H1 (cell line): ENCODE data around the gene FGF14. TPM values are rescaled to one million over a fixed set of nuclear protein-coding genes. Genes with fewer than 3 reads are reported as not detected.

Experiments used
- CTCF ChIA-PET: fragments of 300-600 bp; sonication (Branson Sonifier 250); formaldehyde crosslinking; loops from one replicate; lab custom pipeline; 2021; ENCODE audit not compliant: partially characterized antibody; lab: Charles Lee
- POLR2A ChIA-PET: fragments of 300-600 bp; sonication (Branson Sonifier 250); formaldehyde crosslinking; loops from one replicate; lab custom pipeline; 2021; ENCODE audit warnings: inconsistent platforms; ENCODE audit not compliant: partially characterized antibody; lab: Charles Lee
- DNase-seq, 2 experiments: peaks; one replicate each; pipeline versions ENCODE4 v3.0.0 to v3.0.0-alpha.2; 2010 to 2022; ENCODE audit warnings: low spot score in 2 of 2, low read depth in 1 of 2, mixed read lengths in 1 of 2
- FAIRE-seq: peaks from 2 replicates; lab custom pipeline; 2011; peaks lifted over from hg19 to GRCh38; lab: Jason Lieb, UNC
- H2AFZ ChIP-seq: 2 replicates; pipeline ENCODE4 v1.8.1; 2012; ENCODE audit warnings: low read length, inconsistent platforms
- H2AK5ac ChIP-seq: 2 replicates; pipeline ENCODE4 v1.6.1; 2013; ENCODE audit warnings: low read depth, low read length
- H2BK120ac ChIP-seq: replicated peaks from 2 replicates; pipeline ENCODE3; 2013; ENCODE audit warnings: low read depth, low read length, inconsistent platforms
- H2BK12ac ChIP-seq: 2 replicates; pipeline ENCODE4 v1.6.1; 2013; ENCODE audit warnings: low read depth, low read length
- H2BK15ac ChIP-seq: 2 replicates; pipeline ENCODE4 v1.6.1; 2013; ENCODE audit warnings: low read length
- H2BK20ac ChIP-seq: 2 replicates; pipeline ENCODE4 v1.6.1; 2013; ENCODE audit warnings: low read length
- H2BK5ac ChIP-seq: 2 replicates; pipeline ENCODE4 v1.6.1; 2013; ENCODE audit warnings: low read depth, low read length
- H3K14ac ChIP-seq: 2 replicates; pipeline ENCODE4 v1.6.1; 2013; ENCODE audit warnings: inconsistent platforms; ENCODE audit not compliant: insufficient read length
- H3K18ac ChIP-seq: 2 replicates; pipeline ENCODE4 v1.6.1; 2013; ENCODE audit warnings: low read length; ENCODE audit errors: extremely low read depth
- H3K23ac ChIP-seq: 2 replicates; pipeline ENCODE4 v1.6.1; 2013; ENCODE audit warnings: inconsistent platforms; ENCODE audit not compliant: insufficient read length
- H3K23me2 ChIP-seq: 2 replicates; pipeline ENCODE4 v1.6.1; 2013; ENCODE audit warnings: low read depth, low read length
- H3K27ac ChIP-seq: 2 replicates; pipeline ENCODE4 v1.6.1; 2011; ENCODE audit warnings: low read depth, low read length, inconsistent platforms
- H3K27me3 ChIP-seq, 4 experiments: replicated peaks in 1 of 4; 1 replicate in 1 of 4; 2 replicates in 3 of 4; pipeline versions ENCODE4 v1.6.1 to v1.8.1; 2011 to 2013; ENCODE audit warnings: low read length in 3 of 4, mild to moderate bottlenecking in 3 of 4, inconsistent platforms in 2 of 4, mixed read lengths in 2 of 4, moderate library complexity in 1 of 4; ENCODE audit not compliant: control insufficient read depth in 3 of 4, insufficient read depth in 3 of 4; ENCODE audit errors: extremely low read depth in 1 of 4
- H3K36me3 ChIP-seq, 4 experiments: 2 replicates each; pipeline versions ENCODE4 v1.6.1 to v1.8.1; 2011 to 2013; ENCODE audit warnings: mild to moderate bottlenecking in 4 of 4, low read length in 3 of 4, moderate library complexity in 2 of 4, control low read depth in 1 of 4, inconsistent platforms in 1 of 4; ENCODE audit not compliant: insufficient read depth in 4 of 4, control insufficient read depth in 2 of 4
- H3K4ac ChIP-seq: replicated peaks from 2 replicates; pipeline ENCODE3; 2013; ENCODE audit warnings: low read length, low read depth, mixed read lengths, inconsistent platforms; ENCODE audit not compliant: insufficient read length
- H3K4me1 ChIP-seq, 4 experiments: replicated peaks in 1 of 4; 1 replicate in 1 of 4; 2 replicates in 3 of 4; pipeline versions ENCODE4 v1.6.1 to v1.8.1; 2011 to 2013; ENCODE audit warnings: low read length in 3 of 4, inconsistent platforms in 2 of 4, mixed read lengths in 1 of 4; ENCODE audit not compliant: insufficient read depth in 4 of 4, control insufficient read depth in 3 of 4
- H3K4me2 ChIP-seq, 2 experiments: 2 replicates each; pipeline versions ENCODE4 v1.6.1 to v1.8.1; 2011 to 2013; ENCODE audit warnings: low read depth in 2 of 2, low read length in 2 of 2, control low read depth in 1 of 2, inconsistent platforms in 1 of 2, mild to moderate bottlenecking in 1 of 2; ENCODE audit not compliant: insufficient read depth in 1 of 2
- H3K4me3 ChIP-seq, 4 experiments: fragments of 200-600, 300-600 bp in 1 of 4; sonication (generic), shearing (Covaris generic), sonication (Bioruptor Twin) in 1 of 4; 2 replicates each; pipeline versions ENCODE4 v1.5.1 to v1.8.1; 2011 to 2016; ENCODE audit warnings: low read length in 4 of 4, low read depth in 3 of 4, control low read depth in 2 of 4, inconsistent platforms in 2 of 4, mild to moderate bottlenecking in 2 of 4, mixed read lengths in 1 of 4, moderate library complexity in 1 of 4; ENCODE audit not compliant: insufficient read depth in 2 of 4; ENCODE audit errors: extremely low read depth in 1 of 4
- H3K56ac ChIP-seq: replicated peaks from 2 replicates; pipeline ENCODE3; 2013; ENCODE audit warnings: low read depth, mild to moderate bottlenecking, mixed read lengths, low read length, inconsistent platforms; ENCODE audit not compliant: insufficient read length
- H3K79me1 ChIP-seq: 2 replicates; pipeline ENCODE4 v1.6.1; 2013; ENCODE audit warnings: low read depth, low read length, control low read depth
- H3K79me2 ChIP-seq, 2 experiments: 2 replicates each; pipeline versions ENCODE4 v1.6.1 to v1.8.1; 2012 to 2013; ENCODE audit warnings: low read length in 2 of 2, mild to moderate bottlenecking in 2 of 2, inconsistent platforms in 1 of 2; ENCODE audit not compliant: insufficient read depth in 2 of 2, control insufficient read depth in 1 of 2
- H3K9ac ChIP-seq, 4 experiments: replicated peaks in 1 of 4; 1 replicate in 1 of 4; 2 replicates in 3 of 4; pipeline versions ENCODE4 v1.6.1 to v1.8.1; 2011 to 2013; ENCODE audit warnings: low read depth in 3 of 4, low read length in 3 of 4, control low read depth in 2 of 4, mild to moderate bottlenecking in 2 of 4, moderate library complexity in 2 of 4, inconsistent platforms in 1 of 4; ENCODE audit errors: extremely low read depth in 1 of 4
- H3K9me3 ChIP-seq, 2 experiments: 2 replicates each; pipeline versions ENCODE4 v1.6.1 to v1.8.1; 2012 to 2013; ENCODE audit warnings: mild to moderate bottlenecking in 2 of 2, moderate library complexity in 2 of 2, control low read depth in 1 of 2, inconsistent platforms in 1 of 2, low read depth in 1 of 2, low read length in 1 of 2, mixed read lengths in 1 of 2; ENCODE audit not compliant: insufficient read depth in 2 of 2
- H4K20me1 ChIP-seq, 2 experiments: replicated peaks in 1 of 2; 2 replicates each; pipeline versions ENCODE3 to v1.8.1; 2011 to 2013; ENCODE audit warnings: inconsistent platforms in 2 of 2, low read length in 2 of 2, mild to moderate bottlenecking in 1 of 2; ENCODE audit not compliant: insufficient read depth in 2 of 2, control insufficient read depth in 1 of 2
- H4K5ac ChIP-seq: 2 replicates; pipeline ENCODE4 v1.6.1; 2013; ENCODE audit warnings: low read length, low read depth, mixed read lengths, inconsistent platforms; ENCODE audit not compliant: insufficient read length
- H4K8ac ChIP-seq: 2 replicates; pipeline ENCODE4 v1.8.0; 2013; ENCODE audit warnings: mild to moderate bottlenecking, moderate library complexity, low read length, inconsistent platforms; ENCODE audit not compliant: insufficient read depth; ENCODE audit errors: extremely low read depth
- H4K91ac ChIP-seq: replicated peaks from 2 replicates; pipeline ENCODE3; 2013; ENCODE audit warnings: low read length, mixed read lengths, inconsistent platforms; ENCODE audit not compliant: insufficient read length
- CBX5 ChIP-seq: fragments of 300-800, 300-1000 bp; sonication (generic); IDR thresholded peaks from 2 replicates; pipeline ENCODE4 v1.7.1; 2016; ENCODE audit warnings: antibody characterized with exemption, low read length, low read depth
- CTBP2 ChIP-seq: IDR thresholded peaks from 2 replicates; pipeline ENCODE4 v1.7.0; 2011; ENCODE audit warnings: borderline replicate concordance, mild to moderate bottlenecking, moderate library complexity, mixed read lengths, low read length; ENCODE audit not compliant: insufficient read depth, insufficient read length
- EGR1 ChIP-seq: IDR thresholded peaks from 2 replicates; pipeline ENCODE4 v1.6.1; 2011; ENCODE audit warnings: low read depth, low read length, borderline replicate concordance
- GABPA ChIP-seq: IDR thresholded peaks from 2 replicates; pipeline ENCODE4 v1.6.1; 2011; ENCODE audit warnings: mild to moderate bottlenecking, low read length, moderate library complexity, borderline replicate concordance; ENCODE audit not compliant: insufficient read depth
- JUND ChIP-seq: IDR thresholded peaks from 2 replicates; pipeline ENCODE4 v1.6.1; 2011; ENCODE audit warnings: mild to moderate bottlenecking, improper control_type of control experiment, low read length
- KDM5A ChIP-seq: fragments of 200-600 bp; IDR thresholded peaks from 2 replicates; pipeline ENCODE4 v1.7.1; 2012; ENCODE audit warnings: mild to moderate bottlenecking, low read length, inconsistent platforms, mixed read lengths
- MAX ChIP-seq: IDR thresholded peaks from 2 replicates; pipeline ENCODE4 v1.6.1; 2012; ENCODE audit warnings: inconsistent platforms
- NRF1 ChIP-seq: IDR thresholded peaks from 2 replicates; pipeline ENCODE4 v1.6.1; 2011; ENCODE audit warnings: mild to moderate bottlenecking, low read depth, low read length, improper control_type of control experiment
- POLR2AphosphoS5 ChIP-seq: IDR thresholded peaks from 2 replicates; pipeline ENCODE4 v1.6.1; 2011; ENCODE audit warnings: low read depth, low read length
- WGBS, 2 experiments: shearing (Covaris generic) in 1 of 2; methylation state at CpG; one replicate each; pipeline versions ENCODE4 v1.1.6 to v1.1.7; 2013 to 2015; ENCODE audit warnings: low lambda C conversion rate in 2 of 2, mixed read lengths in 2 of 2, inconsistent platforms in 1 of 2, low coverage in 1 of 2, missing lambda C conversion rate in 1 of 2; ENCODE audit not compliant: insufficient replicate concordance in 2 of 2, insufficient coverage in 1 of 2, insufficient read length in 1 of 2; ENCODE audit errors: extremely low coverage in 1 of 2, missing lambda C conversion rate in 1 of 2; 5-methylcytosine and 5-hydroxymethylcytosine counted together
- polyA plus RNA-seq, 7 experiments: library from polyadenylated mRNA; depleted of rRNA in 3 of 7; stranded (reverse) in 5 of 7; unstranded in 2 of 7; fragments of >200 nt in 5 of 7; fragments of 200-250 nt in 2 of 7; gene quantifications; 1 replicate in 5 of 7; 2 replicates in 1 of 7; 4 replicates in 1 of 7; pipeline versions ENCODE4 v1.2.1 to v1.2.3, GENCODE V29; 2011 to 2013; ENCODE audit warnings: missing spikeins in 2 of 7, mixed read lengths in 2 of 7
- total RNA-seq: library from RNA; stranded (reverse); fragmentation: NEBNext Ultra II Directional; extraction: Animal tissue kit (Norgen Biotek cat#: 25700); gene quantifications from 2 replicates; pipeline ENCODE4 v1.2.1, GENCODE V29; 2021

Gene FGF14
- total and polyA plus RNA-seq, 2 of the 8 experiments (the other 6 are each of a cell fraction or from before 2014, with no cell fraction given) = 0.05 to 0.58 TPM

DNA sequence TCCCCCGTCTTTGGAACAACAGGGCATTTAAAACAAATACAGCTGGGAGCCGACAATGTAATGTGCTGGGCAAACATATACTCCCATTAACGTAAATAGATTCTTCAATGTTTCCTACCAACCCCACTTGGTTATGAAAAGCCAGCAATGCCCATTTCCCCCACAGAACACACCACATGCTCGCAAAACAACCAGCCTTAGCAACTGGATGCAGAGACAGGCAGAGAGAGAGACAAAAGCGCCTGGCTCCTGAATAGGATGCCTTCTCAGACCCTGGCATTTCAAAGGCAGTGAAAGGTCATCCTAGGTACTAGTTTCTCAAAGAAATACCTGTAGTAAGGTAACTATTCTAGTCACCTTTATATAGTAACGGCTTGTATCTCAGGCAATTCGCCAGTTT is 486.5 kb downstream of the FGF14 start:
- no peaks in the 10 kb centered on the region for H3K79me1 ChIP-seq
- peak overlapping the region in 3 of 4 experiments; percentile 45 to 68 (median 46); a peak in 5 of 8 replicates for H3K4me3 ChIP-seq
- H4K91ac ChIP-seq = no peak overlapping the region
- H3K23ac ChIP-seq = no peak overlapping the region
- no peak overlapping the region for H2AK5ac ChIP-seq
- no peak overlapping the region for H4K5ac ChIP-seq
- no peaks in the 10 kb centered on the region for H4K20me1 ChIP-seq
- H3K27ac ChIP-seq = no peak overlapping the region
- H3K79me2 ChIP-seq = no peaks in the 10 kb centered on the region
- H2BK20ac ChIP-seq = no peak overlapping the region
- H2BK12ac ChIP-seq = no peak overlapping the region
- no peak overlapping the region for H3K18ac ChIP-seq
- peaks cover 11% of the 10 kb centered on the region for H3K23me2 ChIP-seq
- H3K14ac ChIP-seq = no peak overlapping the region
- no peak overlapping the region for H3K4ac ChIP-seq
- H3K9ac ChIP-seq = no peak overlapping the region
- peak overlapping the region; percentile 67 to 90 for H3K4me2 ChIP-seq
- peaks cover 26 to 56% (median 43%) of the 10 kb centered on the region in 4 experiments for H3K27me3 ChIP-seq
- peak; percentile 24 for FAIRE-seq
- H3K4me1 ChIP-seq = peaks cover 3 to 7% (median 3%) of the 10 kb centered on the region in 4 experiments
- no peak overlapping the region for H3K56ac ChIP-seq
- H3K36me3 ChIP-seq = no peaks in the 10 kb centered on the region
- H2AFZ ChIP-seq = no peak overlapping the region
- POLR2A ChIA-PET = no interaction called here
- no peak overlapping the region for H4K8ac ChIP-seq
- no peak for DNase-seq
- no peak overlapping the region for H2BK15ac ChIP-seq
- WGBS, 2 experiments = 22% methylated on average over 7 of the region's 7 CpGs; no CpG with 5 or more reads in 1 of the 2 experiments
- no peaks in the 10 kb centered on the region for H3K9me3 ChIP-seq
- TF ChIP-seq JUND (no peak), MAX (no peak), NRF1 (no peak), CTBP2 (no peak), CBX5 (no peak), EGR1 (no peak), KDM5A (no peak), POLR2AphosphoS5 (no peak), GABPA (no peak)
- CTCF ChIA-PET = interaction anchor here (1.2 to 1.3 kb wide), 2 partner anchors 119 to 130 kb away, joined by 3 read pairs; no protein-coding TSS in a partner anchor
- no peak overlapping the region for H2BK5ac ChIP-seq
- no peak overlapping the region for H2BK120ac ChIP-seq
